GM23338 (cell line): ENCODE data around the gene CFAP58. TPM values are rescaled to one million over a fixed set of nuclear protein-coding genes. Genes with fewer than 3 reads are reported as not detected.

ENCODE experiments used
- ATAC-seq: fragments of 200-7000 bp; cut with Tn5 transposase; 3 replicates; pipeline ENCODE4 v1.9.1; 2020
- DNase-seq: peaks from one replicate; pipeline ENCODE4 v3.0.0-alpha.2; 2015; ENCODE audit warnings: low spot score
- H2AFZ ChIP-seq: fragments of 200-600 bp; sonication (generic); 2 replicates; pipeline ENCODE4 v1.8.0; 2016; ENCODE audit warnings: antibody characterized with exemption, mild to moderate bottlenecking, moderate library complexity
- H3F3A ChIP-seq: fragments of 200-600 bp; sonication (generic); replicated peaks from 2 replicates; pipeline ENCODE4 v1.8.0; 2017; ENCODE audit warnings: antibody characterized with exemption, mixed run types, low read depth
- H3K27ac ChIP-seq: fragments of 200-600 bp; sonication (generic); 2 replicates; pipeline ENCODE4 v1.6.1; 2016; ENCODE audit warnings: low read depth
- H3K27me3 ChIP-seq: fragments of 200-600 bp; sonication (generic); 2 replicates; pipeline ENCODE4 v1.8.0; 2016; ENCODE audit warnings: mild to moderate bottlenecking, mixed run types, moderate library complexity; ENCODE audit not compliant: insufficient read depth
- H3K36me3 ChIP-seq: fragments of 200-600 bp; sonication (generic); 2 replicates; pipeline ENCODE4 v1.8.0; 2016; ENCODE audit warnings: mild to moderate bottlenecking; ENCODE audit not compliant: insufficient read depth
- H3K4me1 ChIP-seq: fragments of 200-600 bp; sonication (generic); 2 replicates; pipeline ENCODE4 v1.8.0; 2016; ENCODE audit warnings: mild to moderate bottlenecking, moderate library complexity; ENCODE audit not compliant: insufficient read depth
- H3K4me2 ChIP-seq: fragments of 200-600 bp; sonication (generic); 2 replicates; pipeline ENCODE4 v1.7.1; 2017; ENCODE audit warnings: mixed run types
- H3K4me3 ChIP-seq: fragments of 200-600 bp; sonication (generic); 2 replicates; pipeline ENCODE4 v1.6.1; 2016; ENCODE audit warnings: mixed run types
- H3K79me2 ChIP-seq: fragments of 200-600 bp; sonication (generic); replicated peaks from 2 replicates; pipeline ENCODE4 v1.8.0; 2017; ENCODE audit warnings: mild to moderate bottlenecking; ENCODE audit not compliant: insufficient read depth
- H3K9me2 ChIP-seq: fragments of 200-600 bp; sonication (generic); 2 replicates; pipeline ENCODE4 v1.8.0; 2017; ENCODE audit not compliant: insufficient read depth
- H4K20me1 ChIP-seq: fragments of 200-600 bp; sonication (generic); replicated peaks from 2 replicates; pipeline ENCODE4 v1.8.0; 2017; ENCODE audit warnings: mild to moderate bottlenecking; ENCODE audit not compliant: insufficient read depth
- H3K27ac Mint-ChIP-seq: 2 replicates; pipeline ENCODE4 v1.8.0; 2020; ENCODE audit warnings: inconsistent platforms, mild to moderate bottlenecking, moderate library complexity, mixed read lengths
- H3K27me3 Mint-ChIP-seq: 3 replicates; pipeline ENCODE4 v1.8.0; 2022; ENCODE audit warnings: low read depth, mild to moderate bottlenecking, moderate library complexity, mixed read lengths, inconsistent platforms; ENCODE audit not compliant: insufficient read depth, poor library complexity
- H3K36me3 Mint-ChIP-seq: 3 replicates; pipeline ENCODE4 v1.8.0; 2021; ENCODE audit warnings: low read depth, mild to moderate bottlenecking, inconsistent platforms, moderate library complexity, mixed read lengths
- H3K4me1 Mint-ChIP-seq: 3 replicates; pipeline ENCODE4 v1.8.0; 2020; ENCODE audit warnings: mild to moderate bottlenecking, inconsistent platforms, mixed read lengths
- H3K4me3 Mint-ChIP-seq: 3 replicates; pipeline ENCODE4 v1.8.0; 2021; ENCODE audit warnings: moderate library complexity, mild to moderate bottlenecking, inconsistent platforms, mixed read lengths
- H3K9me3 Mint-ChIP-seq: 3 replicates; pipeline ENCODE4 v1.8.0; 2020; ENCODE audit warnings: moderate library complexity, mild to moderate bottlenecking, inconsistent platforms, mixed read lengths
- CREB1 ChIP-seq: fragments of 250-450 bp; sonication (Bioruptor Pico); IDR thresholded peaks from 2 replicates; pipeline ENCODE4 v1.5.0; 2020; ENCODE audit warnings: low read depth, mild to moderate bottlenecking, moderate library complexity
- CTCF ChIP-seq, 2 experiments: fragments of 200-600 bp in 1 of 2; sonication (generic) in 1 of 2; conservative IDR thresholded peaks; 2 replicates each; pipeline versions ENCODE4 v1.5.1 to v1.6.1; 2016 to 2017; ENCODE audit warnings: antibody characterized with exemption in 2 of 2, low read depth in 2 of 2, mild to moderate bottlenecking in 2 of 2, moderate library complexity in 1 of 2
- ETS1 ChIP-seq: IDR thresholded peaks from 2 replicates; pipeline ENCODE4 v1.6.1; 2016; ENCODE audit warnings: antibody characterized with exemption
- NANOG ChIP-seq: IDR thresholded peaks from 2 replicates; pipeline ENCODE4 v1.6.1; 2016; ENCODE audit warnings: antibody characterized with exemption, borderline replicate concordance
- REST ChIP-seq: IDR thresholded peaks from one replicate; pipeline ENCODE4 v1.6.1; 2018; ENCODE audit warnings: antibody characterized with exemption; ENCODE audit not compliant: unreplicated experiment
- STAT1 ChIP-seq: IDR thresholded peaks from one replicate; pipeline ENCODE4 v1.6.1; 2016; ENCODE audit warnings: antibody characterized with exemption; ENCODE audit not compliant: unreplicated experiment
- ZNF114 ChIP-seq: fragments of 250-450 bp; sonication (Bioruptor Pico); IDR thresholded peaks from 2 replicates; pipeline ENCODE4 v1.5.0; 2020; ENCODE audit warnings: mild to moderate bottlenecking, moderate library complexity
- ZNF331 ChIP-seq: fragments of 250-450 bp; sonication (Bioruptor Pico); IDR thresholded peaks from 2 replicates; pipeline ENCODE4 v1.5.0; 2020; ENCODE audit warnings: low read depth, mild to moderate bottlenecking, moderate library complexity
- polyA plus RNA-seq: library from polyadenylated mRNA; unstranded; fragments of >200 nt; fragmentation: Nextera tagmentation; extraction: Ambion mirVana; gene quantifications from 2 replicates; pipeline ENCODE4 v1.2.1, GENCODE V29; 2016
- total RNA-seq: library from RNA; depleted of rRNA; stranded (reverse); fragments of >200 nt; shearing (Covaris generic); gene quantifications from 2 replicates; pipeline ENCODE4 v1.2.3, GENCODE V29; 2014

Gene CFAP58
- total and polyA plus RNA-seq, 2 experiments from 2014 or later = 0.63 to 0.89 TPM

- Histone ChIP-seq H3K27me3 (peaks cover 7% of the 10 kb centered on the region; the same call in 1 of the 2 replicates), H3K4me1 (peaks cover 82% of the 10 kb centered on the region), H4K20me1 (peaks cover 2% of the 10 kb centered on the region; the same call in 1 of the 2 replicates), H3K4me2 (no peak overlapping the region), H3K4me3 (no peak overlapping the region), H3K9me2 (no peaks in the 10 kb centered on the region), H3K27ac (no peak overlapping the region), H3F3A (peaks cover 13% of the 10 kb centered on the region), H3K79me2 (peaks cover 74% of the 10 kb centered on the region), H2AFZ (no peak overlapping the region), H3K36me3 (no peaks in the 10 kb centered on the region)
- ATAC-seq (no peak), DNase-seq (no peak)
- Mint-ChIP-seq H3K4me1 (peaks cover 79% of the 10 kb centered on the region), H3K4me3 (no peak overlapping the region; the same call in 2 of the 3 replicates), H3K27ac (no peak overlapping the region), H3K36me3 (no peaks in the 10 kb centered on the region; the same call in 2 of the 3 replicates), H3K9me3 (no peaks in the 10 kb centered on the region), H3K27me3 (peaks cover 16% of the 10 kb centered on the region)
- TF ChIP-seq NANOG (no peak), STAT1 (no peak), ZNF114 (CRISPR knock-in tag) (no peak), ZNF331 (CRISPR knock-in tag) (no peak), ETS1 (no peak), CREB1 (CRISPR knock-in tag) (no peak), CTCF (conservative IDR thresholded peaks at IDR 0.05; ENCODE audit: low read depth in 2 of 2) (no peak)
Measured at GRCh38 chr10:104334965-104335650, 18.5 kb upstream of the CFAP58 start.

GRCh38 chr10:104336821-104337467, 16.7 kb upstream of the CFAP58 start:
- Histone ChIP-seq H3K4me2 (peak overlapping the region; percentile 98), H3K79me2 (peaks cover 57% of the 10 kb centered on the region), H3K4me1 (peaks cover 69% of the 10 kb centered on the region), H3F3A (peaks cover 7% of the 10 kb centered on the region; the same call in 1 of the 2 replicates), H3K27ac (peak overlapping the region; percentile 96; the same call in 1 of the 2 replicates), H3K4me3 (peak overlapping the region; percentile 98), H3K9me2 (no peaks in the 10 kb centered on the region), H4K20me1 (peaks cover 2% of the 10 kb centered on the region; the same call in 1 of the 2 replicates), H2AFZ (peak overlapping the region; percentile 70), H3K27me3 (peaks cover 7% of the 10 kb centered on the region), H3K36me3 (no peaks in the 10 kb centered on the region)
- H3K27ac Mint-ChIP-seq = 0 out of 2 replicates have a peak overlapping the region, but pooled peaks have one; percentile 67
- DNase-seq (no peak), ATAC-seq (no peak)
- H3K9me3 Mint-ChIP-seq = no peaks in the 10 kb centered on the region
- H3K36me3 Mint-ChIP-seq = no peaks in the 10 kb centered on the region; the same call in 2 of the 3 replicates
- peak overlapping the region; percentile 94 for H3K4me3 Mint-ChIP-seq
- peaks cover 65% of the 10 kb centered on the region for H3K4me1 Mint-ChIP-seq
- H3K27me3 Mint-ChIP-seq = peaks cover 15% of the 10 kb centered on the region
- TF ChIP-seq STAT1 (no peak), ETS1 (no peak), REST (no peak), ZNF331 (CRISPR knock-in tag) (no peak)
